MCF 10A (cell line): ENCODE measurements around the gene HOTAIR. TPM values are rescaled to one million over a fixed set of nuclear protein-coding genes. Genes with fewer than 3 reads are reported as not detected.

Experiments
- BruUV-seq: library from RNA; stranded (reverse); fragments of 400-500 nt; replicated peaks from 2 replicates; lab custom pipeline; 2021; lab: Mats Ljungman, UMichigan
- CTCF ChIA-PET: fragments of 300-600 bp; sonication (Branson Sonifier 250); formaldehyde crosslinking; extraction: SDS; loops from one replicate; lab custom pipeline; 2021; ENCODE audit warnings: antibody characterized with exemption, inconsistent platforms; lab: Yijun Ruan, JAX
- POLR2A ChIA-PET: fragments of 300-600, 350-650 bp; sonication (Branson Sonifier 250); formaldehyde crosslinking; extraction: SDS; loops from one replicate; lab custom pipeline; 2020; ENCODE audit warnings: antibody characterized with exemption, inconsistent platforms; lab: Yijun Ruan, JAX
- DNase-seq: peaks from one replicate; pipeline ENCODE4 v3.0.0-alpha.2; 2018; ENCODE audit not compliant: unreplicated experiment
- H3K27ac Mint-ChIP-seq: one replicate; pipeline ENCODE4 v1.8.0; 2022; ENCODE audit warnings: mild to moderate bottlenecking, low read depth, mixed read lengths; ENCODE audit not compliant: unreplicated experiment
- H3K27me3 Mint-ChIP-seq: one replicate; pipeline ENCODE4 v1.8.0; 2022; ENCODE audit warnings: mixed read lengths; ENCODE audit not compliant: insufficient read depth, unreplicated experiment
- H3K36me3 Mint-ChIP-seq: one replicate; pipeline ENCODE4 v1.8.0; 2022; ENCODE audit warnings: mild to moderate bottlenecking, moderate library complexity, mixed read lengths; ENCODE audit not compliant: insufficient read depth, unreplicated experiment
- H3K4me1 Mint-ChIP-seq: one replicate; pipeline ENCODE4 v1.8.0; 2022; ENCODE audit warnings: mixed read lengths; ENCODE audit not compliant: insufficient read depth, unreplicated experiment
- H3K4me3 Mint-ChIP-seq: one replicate; pipeline ENCODE4 v1.8.0; 2022; ENCODE audit warnings: mild to moderate bottlenecking, moderate library complexity, mixed read lengths; ENCODE audit not compliant: unreplicated experiment
- H3K9me3 Mint-ChIP-seq: one replicate; pipeline ENCODE4 v1.8.0; 2022; ENCODE audit warnings: mixed read lengths; ENCODE audit not compliant: unreplicated experiment
- intact Hi-C: fragments of 100-400 bp; cut with micrococcal nuclease; formaldehyde crosslinking; loops from 2 replicates; pipeline ENCODE4 v1.14.1; 2022
- microRNA-seq: library from miRNA; unstranded; fragments of <30 nt; microRNA quantifications from one replicate; pipeline ENCODE4 v1.2.0, GENCODE V29; 2022
- total RNA-seq: library from RNA; stranded (reverse); gene quantifications from 2 replicates; pipeline ENCODE4 v1.2.3, GENCODE V29; 2022
- TF ChIP-seq, protein P1 (sequence below): fragments of 200-600 bp; IDR thresholded peaks from one replicate; pipeline ENCODE4 v1.8.0; 2022; ENCODE audit warnings: antibody characterized with exemption, mild to moderate bottlenecking; ENCODE audit not compliant: unreplicated experiment

Gene HOTAIR
- total RNA-seq, 1 experiment from 2014 or later, result 2.0 TPM

DNA sequence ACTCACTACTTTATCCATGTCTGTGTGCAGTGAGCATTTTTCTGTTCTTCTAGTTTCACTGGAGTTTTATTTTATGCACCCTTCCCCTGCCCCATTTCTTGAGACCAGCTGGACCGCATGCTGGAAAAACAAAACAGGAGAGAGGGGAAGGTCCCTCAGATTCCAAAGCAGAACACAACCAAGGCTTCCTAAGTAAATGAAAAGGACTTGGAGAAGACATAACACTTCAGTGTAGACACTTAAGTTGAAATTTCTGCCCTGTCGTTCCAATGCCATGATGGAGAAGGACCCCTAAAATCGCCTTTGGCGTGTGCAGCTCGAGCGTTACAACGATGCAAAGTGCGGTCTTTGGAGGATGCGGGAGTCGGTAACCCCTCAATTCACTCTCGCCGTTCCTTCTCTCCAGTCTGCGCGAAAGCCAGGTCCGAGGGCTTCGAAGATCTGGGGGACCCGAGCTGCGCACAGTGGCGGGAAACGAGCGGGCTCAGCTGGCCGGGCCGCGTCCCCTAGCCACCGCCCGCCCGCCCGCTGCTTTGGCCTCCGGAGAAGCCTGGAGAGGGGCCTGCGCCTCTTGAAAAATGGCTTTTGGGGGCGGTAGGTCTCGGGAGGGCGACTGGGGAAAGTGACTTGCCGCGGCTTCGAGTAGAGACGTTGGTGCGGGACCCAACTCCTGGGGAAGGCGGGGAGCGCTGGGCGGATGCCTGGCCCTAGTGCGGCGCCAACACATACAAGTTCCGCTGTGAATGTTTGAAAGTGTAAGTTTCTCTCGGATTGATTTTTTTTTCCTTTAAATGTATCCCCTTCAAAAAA is 47.3 kb downstream of the HOTAIR start:
- intact Hi-C loops, result no loop called here
- CTCF ChIA-PET, result interaction anchor here (0.7 kb wide), 1 partner anchor 17 kb away, joined by 3 read pairs; no protein-coding TSS in a partner anchor
- TF ChIP-seq, protein P1, sequence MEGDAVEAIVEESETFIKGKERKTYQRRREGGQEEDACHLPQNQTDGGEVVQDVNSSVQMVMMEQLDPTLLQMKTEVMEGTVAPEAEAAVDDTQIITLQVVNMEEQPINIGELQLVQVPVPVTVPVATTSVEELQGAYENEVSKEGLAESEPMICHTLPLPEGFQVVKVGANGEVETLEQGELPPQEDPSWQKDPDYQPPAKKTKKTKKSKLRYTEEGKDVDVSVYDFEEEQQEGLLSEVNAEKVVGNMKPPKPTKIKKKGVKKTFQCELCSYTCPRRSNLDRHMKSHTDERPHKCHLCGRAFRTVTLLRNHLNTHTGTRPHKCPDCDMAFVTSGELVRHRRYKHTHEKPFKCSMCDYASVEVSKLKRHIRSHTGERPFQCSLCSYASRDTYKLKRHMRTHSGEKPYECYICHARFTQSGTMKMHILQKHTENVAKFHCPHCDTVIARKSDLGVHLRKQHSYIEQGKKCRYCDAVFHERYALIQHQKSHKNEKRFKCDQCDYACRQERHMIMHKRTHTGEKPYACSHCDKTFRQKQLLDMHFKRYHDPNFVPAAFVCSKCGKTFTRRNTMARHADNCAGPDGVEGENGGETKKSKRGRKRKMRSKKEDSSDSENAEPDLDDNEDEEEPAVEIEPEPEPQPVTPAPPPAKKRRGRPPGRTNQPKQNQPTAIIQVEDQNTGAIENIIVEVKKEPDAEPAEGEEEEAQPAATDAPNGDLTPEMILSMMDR, result no peak
- Mint-ChIP-seq H3K4me3 (no peak overlapping the region), H3K36me3 (no peaks in the 10 kb centered on the region), H3K27me3 (peaks cover 72% of the 10 kb centered on the region), H3K27ac (no peak overlapping the region), H3K9me3 (no peaks in the 10 kb centered on the region), H3K4me1 (peaks cover 3% of the 10 kb centered on the region)
- no TSS peak for BruUV-seq
- DNase-seq, result no peak
- POLR2A ChIA-PET, result no interaction called here

DNA sequence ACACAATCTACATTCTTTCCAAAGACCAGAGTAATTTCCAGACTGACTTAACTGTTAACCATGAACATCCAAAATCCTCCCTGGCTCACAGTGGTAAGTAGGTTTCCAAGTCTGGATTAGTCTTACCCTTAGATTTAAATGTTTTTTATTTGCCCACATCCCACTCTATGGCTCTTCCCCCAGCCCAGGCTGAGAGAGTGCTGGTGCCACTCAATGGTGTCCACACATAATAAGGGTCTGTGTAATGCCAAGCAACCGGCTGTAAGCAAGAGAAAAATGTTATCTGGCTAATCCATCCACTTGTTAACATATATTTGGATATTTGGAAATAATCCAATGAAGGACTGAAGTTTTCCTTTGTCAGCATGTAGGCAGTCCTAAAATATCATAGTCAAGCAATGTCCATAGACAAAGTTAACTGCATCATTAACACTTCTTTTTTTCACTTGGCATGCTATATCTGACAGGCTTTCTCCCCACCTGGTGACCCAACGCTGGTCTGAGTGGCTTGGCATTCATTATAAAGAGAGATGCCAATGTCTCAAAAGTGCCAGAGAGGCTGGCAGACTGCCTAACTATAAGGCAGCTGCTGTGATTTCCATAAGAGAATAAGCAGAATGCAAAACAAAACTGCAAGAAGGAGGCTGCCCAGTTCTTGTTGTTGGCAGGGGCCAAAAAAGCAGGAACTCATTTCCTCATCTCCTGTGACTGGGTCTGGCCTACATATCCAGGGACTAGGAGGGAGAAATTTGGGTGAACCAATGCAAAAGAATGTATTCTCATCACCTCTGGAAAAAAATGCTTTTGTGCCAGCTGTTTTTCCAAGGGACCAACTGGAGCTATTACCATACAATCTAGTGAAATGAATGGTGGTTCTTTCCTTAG is 50.0 kb downstream of the HOTAIR start:
- TF ChIP-seq, protein P1, result no peak
- BruUV-seq, result no TSS peak
- no peak for DNase-seq
- Mint-ChIP-seq H3K4me3 (no peak overlapping the region), H3K27ac (no peak overlapping the region), H3K4me1 (peaks cover 3% of the 10 kb centered on the region), H3K36me3 (no peaks in the 10 kb centered on the region), H3K27me3 (peaks cover 45% of the 10 kb centered on the region), H3K9me3 (no peaks in the 10 kb centered on the region)
- ChIA-PET POLR2A (interaction anchor here (0.6 to 0.9 kb wide), 2 partner anchors 15 to 65 kb away, joined by 3 read pairs; no protein-coding TSS in a partner anchor), CTCF (interaction anchor here (0.7 to 2.3 kb wide), 3 partner anchors 63 to 181 kb away, joined by 3 to 6 read pairs (median 3); no protein-coding TSS in a partner anchor)
- intact Hi-C loops, result no loop called here

DNA sequence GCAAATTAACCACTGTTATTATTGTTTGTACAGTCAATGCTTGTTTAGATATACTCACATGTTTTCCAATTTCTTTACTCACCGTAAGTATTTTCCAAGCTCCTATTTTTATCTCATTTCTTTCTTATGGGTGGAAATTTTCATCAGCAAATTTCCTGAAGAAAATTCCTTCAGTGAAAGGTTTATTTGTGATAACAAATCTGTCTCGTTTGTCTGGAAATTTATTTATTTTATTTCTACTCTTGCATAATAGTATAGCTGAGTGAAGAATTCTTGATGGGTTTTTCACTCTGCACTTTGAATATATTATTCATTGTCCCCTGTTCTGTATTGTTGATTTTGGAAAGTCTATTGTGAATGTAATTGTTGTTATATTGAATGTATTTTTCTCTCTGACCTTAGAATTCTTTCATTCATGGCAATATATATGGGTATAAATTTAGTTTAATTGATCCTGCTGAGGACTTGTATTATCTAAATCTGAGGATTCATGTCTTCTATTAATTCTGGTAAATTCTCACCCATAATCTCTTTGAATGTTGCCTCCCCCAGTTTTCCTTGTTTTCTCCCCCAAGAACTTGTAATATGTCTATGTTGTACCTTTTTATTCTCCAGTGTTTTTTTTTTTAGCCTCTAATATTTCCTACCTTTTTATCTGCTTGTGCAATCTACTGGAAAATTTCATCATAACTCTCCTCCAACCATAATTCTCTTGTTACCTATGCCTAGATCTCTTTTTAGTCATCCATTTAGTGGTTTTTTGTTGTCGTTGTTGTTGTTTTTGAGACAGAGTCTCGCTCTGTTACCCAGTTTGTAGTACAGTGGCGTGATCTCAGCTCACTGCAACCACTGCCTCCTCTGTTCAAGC is 57.7 kb downstream of the HOTAIR start:
- no peaks in the 10 kb centered on the region for H3K9me3 Mint-ChIP-seq
- H3K27me3 Mint-ChIP-seq, result no peaks in the 10 kb centered on the region
- H3K27ac Mint-ChIP-seq, result no peak overlapping the region
- intact Hi-C loops, result no loop called here
- no peaks in the 10 kb centered on the region for H3K36me3 Mint-ChIP-seq
- TF ChIP-seq, protein P1, result no peak
- BruUV-seq, result no TSS peak
- H3K4me1 Mint-ChIP-seq, result peaks cover 7% of the 10 kb centered on the region
- POLR2A ChIA-PET, result no interaction called here
- no peak for DNase-seq
- no peak overlapping the region for H3K4me3 Mint-ChIP-seq
- CTCF ChIA-PET, result interaction anchor here (0.6 to 1.1 kb wide), 2 partner anchors 171 to 776 kb away, joined by 3 to 5 read pairs; no protein-coding TSS in a partner anchor

Small RNAs within 50 kb of the gene (microRNA-seq; reads per million reads assigned to microRNA genes)
- 14.4 reads per million, percentile 54 among the genes with 10 or more reads in this experiment for gene MIR196A2

Other genes with a start within 250 kb of the HOTAIR start
- gene CALCOCO1, start 247.5 kb downstream of the HOTAIR start, total RNA-seq, result 49.4 and 74.6 TPM in 2 replicates
- not detected in 2 replicates for gene CISTR, start 223.0 kb downstream of the HOTAIR start, total RNA-seq
- 5.3 and 6.0 TPM in 2 replicates for gene HOXC13, start 36.1 kb downstream of the HOTAIR start, total RNA-seq
- not detected in 2 replicates for gene HOXC12, start 20.1 kb downstream of the HOTAIR start, total RNA-seq
- gene HOXC11, start 1.8 kb downstream of the HOTAIR start, total RNA-seq, result 1.2 and 1.6 TPM in 2 replicates
- gene HOXC10, start 10.2 kb upstream of the HOTAIR start, total RNA-seq, result not detected in 2 replicates
- gene HOXC9, start 25.2 kb upstream of the HOTAIR start, total RNA-seq, result 5.2 and 6.0 TPM in 2 replicates
- 6.0 and 6.9 TPM in 2 replicates for gene HOXC8, start 34.0 kb upstream of the HOTAIR start, total RNA-seq
- 7.1 and 11.5 TPM in 2 replicates for gene HOXC6, start 53.5 kb upstream of the HOTAIR start, total RNA-seq
- 0.74 TPM in 1 of 2 replicates, not detected in the other for gene HOXC5, start 58.1 kb upstream of the HOTAIR start, total RNA-seq
- 1.7 and 1.8 TPM in 2 replicates for gene HOXC4, start 78.9 kb upstream of the HOTAIR start, total RNA-seq
- gene SMUG1, start 214.0 kb upstream of the HOTAIR start, total RNA-seq, result 42.6 and 52.8 TPM in 2 replicates